Stimulated activated CD4-positive, alpha-beta T cell treated with anti-CD3 and anti-CD28 coated beads, Interleukin-12 subunit alpha, Interleukin-12 subunit beta, amount 100 ng/mL, for 4 hours (primary cell): ENCODE results near the gene NPEPL1.
"Not testable (repeated sequence)": the region's sequence is repeated elsewhere in the genome, so short reads cannot be mapped to it uniquely, and the experiment has no call there.

ENCODE experiments used
- DNase-seq: peaks from one replicate; pipeline ENCODE4 v3.0.0-alpha.2; 2020

The NPEPL1 gene

DNA sequence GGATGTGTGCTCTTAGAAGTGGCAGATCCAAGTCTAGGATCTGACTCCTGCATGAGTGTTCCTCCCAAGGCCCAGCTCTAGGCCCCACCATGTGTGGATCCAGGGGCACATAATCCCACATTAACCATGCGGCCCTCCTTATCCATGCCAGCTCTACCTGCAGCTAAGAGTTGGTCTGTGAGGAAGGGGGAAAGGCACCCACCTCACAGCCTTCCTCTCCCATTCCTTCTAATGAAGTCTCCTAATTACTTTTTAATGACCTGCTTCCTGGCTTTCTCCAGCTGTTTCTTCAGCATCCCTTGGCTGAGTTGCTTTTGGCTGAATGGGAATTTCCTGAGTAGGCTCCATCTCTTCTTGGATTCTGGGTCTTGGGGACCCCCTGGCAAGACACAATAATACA is 52.2 kb downstream of the NPEPL1 start:
- no peak for DNase-seq

DNA sequence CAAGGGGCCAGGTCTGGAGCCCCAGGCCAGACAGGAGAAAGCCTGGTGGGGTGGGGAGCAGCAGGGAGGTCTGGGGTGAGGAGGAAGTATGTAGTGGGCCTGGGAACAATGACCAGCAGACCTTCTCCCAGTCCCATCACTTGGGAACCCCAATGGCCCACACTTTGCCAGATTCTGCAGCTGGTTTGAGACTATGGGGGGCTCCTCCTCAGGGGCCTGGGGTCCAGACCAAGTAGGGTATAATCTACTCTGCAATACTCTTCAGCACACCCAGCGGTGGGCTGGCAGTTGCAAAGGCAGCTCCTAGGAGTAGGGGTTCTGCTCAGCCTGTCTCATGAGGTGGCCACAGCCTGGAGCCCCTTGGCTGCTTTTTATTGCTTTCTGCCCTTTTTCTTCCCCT is 52.8 kb downstream of the NPEPL1 start:
- no peak for DNase-seq

DNA sequence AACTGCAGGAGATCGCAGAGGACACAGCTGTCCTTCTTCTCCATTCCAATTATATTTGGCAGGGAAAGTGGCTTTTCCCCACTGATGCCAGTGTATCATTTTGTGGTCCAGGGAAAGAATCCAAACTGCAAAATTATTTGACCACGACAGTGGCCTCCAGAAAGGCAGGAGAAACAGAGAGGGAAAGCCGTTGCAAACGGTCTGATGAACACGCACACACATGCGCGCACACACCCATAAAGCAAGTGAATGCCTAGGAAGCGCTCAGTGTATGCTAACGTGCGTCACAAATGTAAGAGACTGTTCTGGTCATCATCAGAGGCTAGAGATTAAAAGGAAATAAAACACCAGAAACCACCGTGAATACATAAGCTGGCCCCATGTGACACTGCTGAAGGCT is 54.0 kb downstream of the NPEPL1 start:
- no peak for DNase-seq

DNA sequence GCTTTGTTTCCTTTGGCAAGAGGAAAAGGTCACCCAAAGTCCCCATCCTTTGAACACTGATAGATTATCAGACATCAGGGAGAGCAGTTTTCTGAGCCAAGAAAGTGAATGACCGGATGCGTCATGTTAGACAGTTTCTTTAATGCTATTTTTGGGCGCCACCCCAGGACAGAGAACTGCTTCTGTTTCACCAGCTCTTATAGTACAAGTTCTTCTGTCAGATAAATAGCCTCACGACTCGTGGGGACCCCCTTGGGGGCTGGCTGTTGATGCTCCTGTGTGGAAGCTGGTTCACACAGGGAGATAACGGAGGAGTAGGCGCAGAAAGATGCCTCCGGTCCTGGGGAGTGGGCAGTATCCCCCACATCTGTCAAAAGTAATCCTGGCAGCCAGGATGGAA is 54.6 kb downstream of the NPEPL1 start:
- no peak for DNase-seq

DNA sequence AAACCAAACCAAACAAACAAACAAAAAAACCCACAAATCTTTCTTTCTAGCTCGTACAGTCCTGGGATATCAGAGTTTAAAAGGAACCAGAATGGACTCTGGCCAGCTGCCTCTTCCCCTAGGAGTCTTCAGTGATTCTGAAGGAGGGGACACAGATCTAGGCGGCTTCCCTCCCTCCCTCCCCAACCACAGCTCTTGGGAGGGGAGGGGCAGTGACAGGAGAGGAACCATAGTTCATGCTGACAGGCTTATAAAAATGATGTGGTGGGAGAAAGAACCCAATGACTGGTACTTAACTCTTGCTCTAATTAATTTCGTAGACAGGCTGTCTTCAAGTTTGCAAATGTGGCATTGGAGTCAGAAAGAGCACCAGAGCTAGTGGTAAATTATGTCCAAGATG is 56.0 kb downstream of the NPEPL1 start:
- no peak for DNase-seq

DNA sequence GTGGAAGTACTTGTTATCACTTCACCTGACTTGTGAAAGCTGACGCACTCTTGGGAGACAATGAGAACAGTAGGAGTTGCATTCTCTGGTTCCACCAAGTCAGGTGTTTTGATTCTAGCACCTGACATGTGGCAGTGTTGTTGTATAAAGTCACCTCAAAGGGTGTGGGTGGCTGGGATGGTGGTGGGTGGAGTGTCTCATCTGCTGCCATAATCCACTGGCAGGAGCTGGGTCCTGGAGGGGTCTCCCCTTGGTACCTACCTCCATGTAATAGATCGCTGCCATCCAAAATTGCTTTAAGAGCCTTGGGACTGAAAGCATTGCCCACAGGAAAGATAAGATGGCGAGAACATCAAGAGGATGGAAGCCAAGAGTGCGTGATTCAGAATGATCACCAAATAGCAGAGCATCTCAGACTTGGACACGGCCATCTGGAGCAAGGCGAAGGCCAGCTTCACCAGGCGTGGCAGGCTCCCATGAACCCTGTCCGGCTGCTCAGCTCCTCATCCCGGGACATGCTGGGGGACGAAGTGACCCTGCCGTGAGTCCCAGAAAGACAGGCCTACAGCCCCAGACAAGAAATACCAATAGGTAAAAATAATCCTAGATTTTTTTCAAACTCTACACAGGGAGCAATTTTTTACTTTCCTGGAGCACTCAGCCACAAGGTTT is 56.6 kb downstream of the NPEPL1 start:
- no peak for DNase-seq

DNA sequence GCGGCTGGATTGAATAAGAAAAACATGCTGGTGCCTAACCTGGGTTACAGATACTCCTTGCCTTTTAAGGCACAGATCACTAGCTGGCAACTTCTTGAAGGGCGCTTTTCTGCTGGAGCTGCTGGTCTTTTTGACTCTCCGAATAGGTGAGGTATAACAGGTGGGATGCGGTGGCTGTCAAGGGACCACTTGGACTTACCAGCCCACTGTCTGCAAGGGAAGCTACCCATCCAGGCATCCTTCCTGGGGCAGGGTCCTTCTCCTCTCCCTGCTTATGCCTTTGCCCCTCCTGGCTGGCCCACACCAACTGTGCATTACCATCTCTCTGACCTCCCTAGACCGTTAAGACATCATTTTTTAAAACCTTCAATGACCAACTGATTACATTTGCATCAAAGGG is 57.4 kb downstream of the NPEPL1 start:
- no peak for DNase-seq

DNA sequence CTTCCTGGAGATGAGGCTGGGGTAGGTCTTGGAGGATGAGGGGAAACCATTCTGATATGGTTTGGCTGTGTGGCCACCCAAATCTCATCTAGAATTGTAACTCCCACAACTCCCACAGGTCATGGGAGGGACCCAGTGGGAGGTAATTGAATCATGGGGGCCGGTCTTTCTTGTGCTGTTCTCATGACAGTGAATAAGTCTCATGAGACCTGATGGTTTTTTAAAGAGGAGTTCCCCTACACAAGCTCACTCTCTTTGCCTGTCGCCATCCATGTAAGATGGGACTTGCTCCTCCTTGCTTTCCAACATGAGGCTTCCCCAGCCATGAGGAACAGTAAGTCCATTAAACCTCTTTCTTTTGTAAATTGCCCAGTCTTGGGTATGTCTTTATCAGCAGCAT is 58.1 kb downstream of the NPEPL1 start:
- not testable (repeated sequence) for DNase-seq

DNA sequence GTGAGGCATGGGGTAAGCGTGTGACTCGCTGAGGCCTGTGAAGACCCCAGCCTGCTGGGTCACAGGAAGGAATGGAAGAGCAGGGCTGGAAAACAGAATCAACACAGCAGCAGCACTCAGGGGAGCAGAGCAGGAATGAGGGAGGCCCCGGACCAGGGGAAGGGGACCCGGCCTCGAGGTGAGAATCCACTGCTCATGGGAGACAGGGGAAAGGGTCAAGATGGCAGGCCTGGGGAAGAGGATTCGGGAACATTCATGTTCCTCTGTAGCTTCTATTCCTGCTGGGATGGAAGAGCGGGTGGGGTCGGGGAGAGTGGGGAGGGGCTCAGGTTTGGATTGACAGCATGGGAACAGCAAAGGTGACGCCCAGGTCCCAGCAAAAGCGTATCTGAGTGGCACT is 59.4 kb downstream of the NPEPL1 start:
- no peak for DNase-seq

DNA sequence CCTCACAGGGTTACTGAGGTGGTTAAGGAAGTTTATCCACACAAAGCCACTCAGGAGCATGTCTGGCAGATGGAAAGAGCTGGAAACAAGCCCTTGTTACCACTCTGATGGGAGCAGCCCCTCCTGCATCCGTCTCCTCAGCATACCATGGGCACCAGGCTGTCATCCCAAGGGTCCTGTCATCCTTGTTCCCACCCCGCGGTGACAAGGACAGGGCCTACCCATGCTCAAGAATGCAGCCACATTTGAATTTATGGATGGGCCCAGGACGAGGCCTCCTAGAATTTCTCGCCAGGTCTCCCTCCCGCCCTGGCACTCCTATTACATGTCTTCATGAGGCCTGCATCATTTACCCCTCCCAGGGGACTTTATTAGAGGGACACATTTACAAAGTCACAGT is 60.0 kb downstream of the NPEPL1 start:
- DNase-seq = no peak

DNA sequence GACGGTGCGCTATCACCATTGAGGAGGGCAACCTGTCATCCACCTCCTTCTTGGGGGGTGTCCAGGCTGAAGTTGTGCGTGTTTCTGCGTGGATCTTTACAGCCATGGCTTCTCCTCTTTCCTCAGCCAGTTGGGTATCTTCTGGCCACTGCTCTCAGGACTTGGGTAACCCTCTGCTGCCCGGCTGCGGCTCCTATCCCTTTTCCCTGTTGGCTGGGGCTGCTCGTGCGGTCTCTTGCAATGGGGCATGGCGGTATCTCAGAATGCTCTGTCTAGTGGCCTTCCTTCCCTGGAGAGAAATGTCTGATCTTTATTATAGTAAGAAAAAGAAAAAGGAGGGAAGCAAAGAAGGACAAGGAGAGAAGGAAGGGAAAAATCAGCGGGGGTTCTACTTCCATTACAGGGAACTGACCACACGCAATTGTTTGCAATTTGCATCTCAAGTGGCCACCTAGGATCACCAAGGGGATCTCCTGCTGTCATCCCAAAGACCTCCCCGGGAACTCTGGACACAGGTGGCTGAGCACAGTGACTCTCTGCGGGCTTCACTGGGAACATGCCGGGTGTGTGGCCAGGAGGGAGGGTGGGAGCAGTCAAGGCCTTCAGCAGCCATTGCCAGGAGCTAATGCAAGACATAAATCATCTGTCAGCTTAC is 60.8 kb downstream of the NPEPL1 start:
- no peak for DNase-seq

DNA sequence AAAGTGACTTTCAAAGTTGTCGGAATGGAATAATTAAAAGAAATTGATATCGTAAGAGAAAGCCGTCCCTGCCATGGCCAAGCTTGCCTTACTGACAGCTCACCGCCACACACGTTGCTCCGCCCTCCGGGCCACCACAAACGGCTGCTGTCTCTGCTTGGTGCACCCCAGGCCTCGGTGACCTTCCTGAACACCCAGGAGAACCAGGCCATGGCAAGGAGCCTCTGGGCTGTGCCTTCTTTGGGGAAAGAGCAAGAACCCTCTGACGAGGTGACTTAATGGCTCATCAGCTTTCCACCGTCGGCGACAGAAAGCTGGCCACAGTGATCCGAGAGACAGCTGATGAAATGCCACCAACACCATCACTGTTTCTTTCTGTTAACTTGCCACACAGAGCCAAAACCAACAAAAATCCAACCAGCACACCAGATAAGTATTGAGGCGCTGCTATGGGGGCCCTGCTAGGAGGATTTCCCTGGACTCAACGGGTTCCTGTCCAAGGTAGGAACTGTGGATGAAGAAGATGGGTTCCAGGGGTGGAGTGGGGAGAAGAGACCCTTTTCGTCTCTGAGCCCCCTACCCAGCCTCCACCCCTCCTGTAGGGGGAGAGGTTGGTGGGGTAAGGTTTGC is 61.4 kb downstream of the NPEPL1 start:
- DNase-seq = no peak

DNA sequence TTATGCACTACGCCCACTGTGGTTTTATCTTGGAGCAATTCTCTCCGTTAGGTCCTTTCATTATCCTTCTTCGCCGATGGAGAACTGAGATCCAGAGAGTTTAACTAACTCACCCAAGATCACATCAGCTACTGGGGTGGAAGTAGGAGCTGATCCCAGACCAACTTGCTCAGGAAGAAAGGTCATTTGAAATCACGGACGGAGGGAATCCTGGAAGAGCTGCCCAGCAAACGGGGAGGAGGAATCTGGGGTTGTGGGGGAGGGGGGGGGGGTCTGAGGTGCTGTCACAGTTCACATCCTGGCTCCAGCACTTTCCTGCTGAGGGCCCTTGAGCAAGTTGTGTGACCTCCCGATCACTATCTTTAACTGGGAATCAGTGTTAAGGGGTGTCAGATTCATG is 62.0 kb downstream of the NPEPL1 start:
- DNase-seq = no peak

DNA sequence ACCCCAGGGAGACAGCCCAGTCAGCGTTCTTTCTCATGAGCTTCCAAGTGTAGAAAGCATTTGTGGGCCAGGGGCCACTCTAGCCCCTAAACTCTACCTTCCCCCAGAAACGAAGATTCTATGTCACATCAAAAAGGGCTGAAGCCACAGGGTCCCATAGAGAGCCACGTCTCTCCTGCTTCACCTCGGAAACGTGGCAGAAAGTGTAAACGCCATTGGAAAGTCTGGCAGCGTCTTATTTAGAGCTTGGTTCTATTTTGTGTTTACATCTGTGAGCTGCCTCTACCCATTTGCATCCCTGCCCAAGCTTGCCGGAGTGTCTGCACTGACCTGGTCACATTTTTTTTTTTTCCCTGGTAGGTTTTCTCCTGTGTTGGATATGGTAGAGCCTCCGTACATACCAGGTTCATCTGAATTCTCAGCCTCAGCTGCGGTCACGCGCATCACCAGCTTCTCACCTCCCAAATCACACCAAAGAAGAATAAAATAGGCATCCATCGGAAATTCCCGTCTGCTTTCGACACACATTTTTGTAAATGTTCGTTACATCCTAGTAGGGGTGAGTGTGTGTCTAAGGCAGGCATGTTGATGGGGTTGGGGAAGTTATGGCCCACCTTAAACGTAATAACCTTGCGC is 62.6 kb downstream of the NPEPL1 start:
- DNase-seq = no peak

DNA sequence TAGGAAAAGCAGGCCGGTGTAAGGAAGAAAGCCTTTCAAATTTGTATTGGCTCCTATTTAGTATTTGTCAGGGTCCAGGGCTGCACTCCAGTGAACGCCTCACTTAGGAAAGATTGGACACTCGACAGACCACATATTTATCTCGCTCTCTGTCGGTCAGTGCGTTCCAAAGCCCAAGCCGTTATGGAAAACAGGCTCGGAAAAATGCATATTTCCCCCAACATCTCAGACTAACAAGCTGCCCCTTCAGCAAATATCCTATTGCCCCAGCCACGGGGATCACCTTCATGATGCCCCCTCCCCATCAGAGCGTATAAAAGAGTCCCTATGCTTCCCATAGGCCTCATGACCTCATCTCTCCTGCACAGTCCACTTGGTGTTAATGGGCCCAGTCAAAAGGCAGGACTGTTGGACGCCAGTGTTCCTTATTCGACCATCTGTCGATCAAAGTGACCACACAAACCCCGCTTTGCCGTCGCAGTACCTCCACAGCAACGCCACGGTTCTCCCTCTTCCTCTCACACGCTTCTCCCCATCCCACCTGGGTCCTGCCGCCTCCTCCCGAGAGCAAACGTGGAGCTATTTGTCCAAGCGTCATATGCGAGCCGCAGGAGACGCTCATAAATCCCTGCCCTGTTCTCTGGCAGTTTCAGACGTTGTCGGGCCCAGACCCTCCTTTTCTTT is 63.3 kb downstream of the NPEPL1 start:
- no peak for DNase-seq

DNA sequence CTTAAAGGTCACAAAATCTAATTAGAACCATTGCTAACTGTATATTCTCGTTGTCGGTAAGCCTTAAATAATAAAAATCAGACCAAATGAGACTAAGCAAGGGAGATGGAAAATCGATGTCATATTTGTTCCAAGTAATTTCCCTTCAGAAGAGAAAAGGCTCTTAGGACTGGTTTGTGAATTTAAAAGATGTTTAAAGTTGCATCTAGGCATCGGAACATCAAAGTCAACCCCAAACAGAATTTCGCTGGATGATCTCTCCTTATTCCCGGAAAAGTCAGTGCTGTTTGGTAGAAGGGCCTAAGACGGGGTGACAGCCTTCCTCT is 63.8 kb downstream of the NPEPL1 start:
- no peak for DNase-seq

DNA sequence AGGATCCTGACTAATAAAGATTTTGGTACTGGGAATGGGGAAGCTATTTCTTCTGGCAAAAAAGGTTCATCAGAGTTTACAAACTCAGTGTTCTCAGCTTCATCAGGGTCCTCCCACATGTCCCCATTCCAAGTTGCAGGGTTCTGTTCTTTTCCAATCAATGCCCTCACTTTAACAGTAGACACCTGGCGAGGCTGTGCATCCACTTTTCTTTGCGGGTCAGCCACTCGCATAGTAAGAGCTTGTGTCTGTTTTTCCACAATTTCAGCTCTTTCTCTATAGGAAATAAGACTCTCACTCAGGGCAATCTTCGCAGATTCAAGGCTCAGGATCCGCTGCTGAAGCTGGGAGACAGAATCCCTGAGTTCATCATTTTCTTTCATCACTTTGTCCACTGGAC is 65.0 kb downstream of the NPEPL1 start:
- DNase-seq = not testable (repeated sequence)

DNA sequence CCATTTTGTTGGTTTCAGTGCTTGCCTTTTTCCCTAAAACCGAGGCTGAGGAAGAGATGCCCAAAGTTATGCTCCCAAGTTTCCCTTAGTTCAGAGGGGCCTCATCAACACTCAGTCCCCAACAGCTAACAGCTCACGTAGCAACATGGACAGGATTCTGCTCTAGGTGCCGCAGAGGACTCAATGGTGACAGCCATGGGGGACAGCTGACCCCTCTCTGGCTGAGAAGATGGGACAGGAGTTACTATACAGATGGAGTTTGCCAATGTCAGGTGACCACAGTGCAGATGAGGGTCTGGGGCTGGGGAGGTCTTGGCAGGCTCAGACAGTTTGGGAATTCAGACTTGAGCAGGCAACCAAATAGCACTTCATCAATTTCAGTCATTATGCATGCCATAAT is 67.3 kb downstream of the NPEPL1 start:
- no peak for DNase-seq

DNA sequence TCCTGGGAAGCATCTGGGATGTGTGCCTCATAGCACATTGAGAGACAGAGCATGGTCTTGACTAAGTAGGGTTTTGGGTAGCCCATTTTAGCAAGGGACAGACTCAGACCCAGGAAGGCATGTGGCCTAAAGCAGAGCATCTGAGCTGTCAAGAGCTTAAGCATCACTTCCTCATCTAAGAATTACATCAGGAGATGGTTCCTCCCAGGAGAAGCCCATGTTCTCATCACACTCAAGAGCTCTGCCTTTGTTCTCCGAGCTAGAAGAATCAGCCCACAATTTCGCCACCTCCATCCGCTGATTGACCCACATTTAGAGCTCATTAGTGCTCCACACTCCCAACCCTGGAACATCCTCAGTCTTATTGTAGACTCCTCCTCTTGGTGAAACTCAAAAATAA is 68.3 kb downstream of the NPEPL1 start:
- no peak for DNase-seq

DNA sequence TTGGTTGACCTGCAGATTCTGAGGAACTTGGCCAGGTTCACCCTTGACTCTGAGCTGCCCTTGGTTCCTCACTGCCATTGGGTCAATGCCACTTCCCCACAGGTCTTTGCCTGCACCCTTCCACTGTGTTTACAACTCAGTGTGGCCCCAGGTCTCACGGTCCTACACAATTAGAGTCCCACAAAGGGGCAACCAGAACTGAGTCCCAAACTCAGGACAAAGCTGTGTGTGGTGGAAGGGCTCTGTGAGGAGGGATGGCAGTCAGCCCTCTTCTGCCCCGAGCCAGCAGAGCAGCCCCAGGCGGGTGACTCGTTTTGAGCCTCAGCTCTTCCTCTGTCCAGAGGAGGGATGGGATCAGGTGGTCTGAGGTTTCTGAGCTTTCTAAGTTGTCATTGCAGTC is 69.5 kb downstream of the NPEPL1 start:
- DNase-seq = no peak

DNA sequence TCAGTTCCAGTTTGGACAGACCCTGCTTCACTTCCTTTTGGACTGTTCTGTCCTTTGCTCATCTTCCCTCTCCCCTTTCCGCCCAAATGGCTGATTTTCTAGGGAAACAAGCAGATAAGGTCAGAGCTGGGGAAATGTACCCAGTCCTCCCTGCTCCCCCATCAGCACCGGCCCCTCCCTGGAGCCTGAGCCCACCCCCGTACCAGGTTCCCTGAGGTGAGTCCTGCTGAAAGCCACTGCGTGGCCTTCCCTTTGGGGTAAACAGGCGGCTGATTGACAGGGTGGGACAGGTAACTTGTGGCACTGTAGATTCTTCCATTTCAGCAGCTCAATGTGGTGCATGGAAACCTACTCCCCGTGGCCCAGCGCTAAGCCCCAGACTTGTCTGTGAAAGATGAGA is 70.5 kb downstream of the NPEPL1 start:
- no peak for DNase-seq
